ENCODE results near the gene ANKRD9.

The ANKRD9 gene

GRCh38 chr14:102495491-102496330 is 13.9 kb downstream of the ANKRD9 start:
- TF ChIP-seq CTCF (IDR thresholded peaks at IDR 0.05; ENCODE audit: control insufficient read depth, insufficient read depth, low read depth, low read length, missing control alignments) = no peak
- H3K4me3 ChIP-seq (ENCODE audit: control insufficient read depth, low read depth, low read length) = no peak overlapping the region
- DNase-seq (ENCODE audit: low read depth) = no peak

- no peak for TF ChIP-seq CTCF (IDR thresholded peaks at IDR 0.05; ENCODE audit: control insufficient read depth, insufficient read depth, low read depth, low read length, missing control alignments)
- no peak overlapping the region for H3K4me3 ChIP-seq (ENCODE audit: control insufficient read depth, low read depth, low read length)
- DNase-seq (ENCODE audit: low read depth) = no peak
Measured at GRCh38 chr14:102493585-102493984, 16.0 kb downstream of the ANKRD9 start.

GRCh38 chr14:102493096-102493495 is 16.5 kb downstream of the ANKRD9 start:
- no peak for DNase-seq (ENCODE audit: low read depth)
- no peak overlapping the region for H3K4me3 ChIP-seq (ENCODE audit: control insufficient read depth, low read depth, low read length)
- no peak for TF ChIP-seq CTCF (IDR thresholded peaks at IDR 0.05; ENCODE audit: control insufficient read depth, insufficient read depth, low read depth, low read length, missing control alignments)

- no peak for DNase-seq (ENCODE audit: low read depth)
- no peak for TF ChIP-seq CTCF (IDR thresholded peaks at IDR 0.05; ENCODE audit: control insufficient read depth, insufficient read depth, low read depth, low read length, missing control alignments)
Measured at GRCh38 chr14:102492531-102492910, 17.1 kb downstream of the ANKRD9 start.

GRCh38 chr14:102491786-102492530 is 17.6 kb downstream of the ANKRD9 start:
- TF ChIP-seq CTCF (IDR thresholded peaks at IDR 0.05; ENCODE audit: control insufficient read depth, insufficient read depth, low read depth, low read length, missing control alignments) = no peak

More at GRCh38 chr14:102492531-102492910, 17.1 kb downstream of the ANKRD9 start:
- H3K4me3 ChIP-seq (ENCODE audit: control insufficient read depth, low read depth, low read length) = no peak overlapping the region

GRCh38 chr14:102491366-102491765 is 18.2 kb downstream of the ANKRD9 start:
- no peak overlapping the region for H3K4me3 ChIP-seq (ENCODE audit: control insufficient read depth, low read depth, low read length)
- no peak for DNase-seq (ENCODE audit: low read depth)
- TF ChIP-seq CTCF (IDR thresholded peaks at IDR 0.05; ENCODE audit: control insufficient read depth, insufficient read depth, low read depth, low read length, missing control alignments) = no peak

More at GRCh38 chr14:102491786-102492530, 17.6 kb downstream of the ANKRD9 start:
- no peak overlapping the region for H3K4me3 ChIP-seq (ENCODE audit: control insufficient read depth, low read depth, low read length)
- no peak for DNase-seq (ENCODE audit: low read depth)
